Measurements from ENCODE around the gene TRPV5. TPM values are rescaled to one million over a fixed set of nuclear protein-coding genes. Genes with fewer than 3 reads are reported as not detected.

TRPV5 gene
- total and polyA plus RNA-seq, 7 experiments from 2014 or later: not detected

DNA sequence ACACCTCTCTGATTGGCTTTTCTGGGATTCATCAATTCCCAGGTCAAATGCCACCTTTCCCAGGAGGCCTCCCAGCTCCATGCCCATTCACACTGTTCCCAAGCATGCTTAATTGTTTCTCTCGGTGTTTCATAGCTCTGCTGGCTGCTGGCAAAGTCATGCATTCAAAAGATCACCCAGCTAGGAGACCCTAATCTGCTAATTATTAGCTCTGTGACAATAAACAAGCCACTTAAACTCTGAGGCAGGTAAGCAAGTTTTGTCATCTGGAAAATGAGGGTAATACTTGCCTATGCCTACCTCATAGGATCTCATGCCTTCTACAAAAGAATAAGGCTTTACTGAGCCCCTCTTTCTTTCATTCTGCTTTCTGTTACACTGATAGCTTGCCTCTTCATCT, 29.4 kb upstream of the TRPV5 start:
- no peak for ATAC-seq
- Mint-ChIP-seq H3K27me3 (peaks cover 21 to 43% (median 26%) of the 10 kb centered on the region in 5 donors), H3K9me3 (no peaks in the 10 kb centered on the region), H3K36me3 (no peaks in the 10 kb centered on the region), H3K27ac (no peak overlapping the region), H3K4me1 (peaks cover 0 to 2% (median 0%) of the 10 kb centered on the region in 7 donors), H3K4me3 (no peak overlapping the region)
- no peak overlapping the region for H3K4me3 ChIP-seq (ENCODE audit: low read length)
- no peaks in the 10 kb centered on the region for H3K4me1 ChIP-seq (ENCODE audit: control insufficient read depth in 2 of 2, insufficient read depth in 2 of 2, low read length in 2 of 2)
- no peak overlapping the region for H3K27ac ChIP-seq (ENCODE audit: low read depth, low read length)
- ChIA-PET CTCF (no interaction called here), POLR2A (no interaction called here)
- no peaks in the 10 kb centered on the region for H3K9me3 ChIP-seq (ENCODE audit: control insufficient read depth in 2 of 3, low read length in 3 of 3)
- H3K27me3 ChIP-seq (ENCODE audit: control insufficient read depth in 2 of 2, insufficient read depth in 2 of 2, low read length in 2 of 2): peaks cover 0 to 4% of the 10 kb centered on the region in 2 donors
- no peak for DNase-seq
- no peaks in the 10 kb centered on the region for H3K36me3 ChIP-seq (ENCODE audit: control insufficient read depth in 2 of 3, insufficient read depth in 3 of 3, low read length in 3 of 3)
- intact Hi-C loops (cut with micrococcal nuclease): no loop called here

DNA sequence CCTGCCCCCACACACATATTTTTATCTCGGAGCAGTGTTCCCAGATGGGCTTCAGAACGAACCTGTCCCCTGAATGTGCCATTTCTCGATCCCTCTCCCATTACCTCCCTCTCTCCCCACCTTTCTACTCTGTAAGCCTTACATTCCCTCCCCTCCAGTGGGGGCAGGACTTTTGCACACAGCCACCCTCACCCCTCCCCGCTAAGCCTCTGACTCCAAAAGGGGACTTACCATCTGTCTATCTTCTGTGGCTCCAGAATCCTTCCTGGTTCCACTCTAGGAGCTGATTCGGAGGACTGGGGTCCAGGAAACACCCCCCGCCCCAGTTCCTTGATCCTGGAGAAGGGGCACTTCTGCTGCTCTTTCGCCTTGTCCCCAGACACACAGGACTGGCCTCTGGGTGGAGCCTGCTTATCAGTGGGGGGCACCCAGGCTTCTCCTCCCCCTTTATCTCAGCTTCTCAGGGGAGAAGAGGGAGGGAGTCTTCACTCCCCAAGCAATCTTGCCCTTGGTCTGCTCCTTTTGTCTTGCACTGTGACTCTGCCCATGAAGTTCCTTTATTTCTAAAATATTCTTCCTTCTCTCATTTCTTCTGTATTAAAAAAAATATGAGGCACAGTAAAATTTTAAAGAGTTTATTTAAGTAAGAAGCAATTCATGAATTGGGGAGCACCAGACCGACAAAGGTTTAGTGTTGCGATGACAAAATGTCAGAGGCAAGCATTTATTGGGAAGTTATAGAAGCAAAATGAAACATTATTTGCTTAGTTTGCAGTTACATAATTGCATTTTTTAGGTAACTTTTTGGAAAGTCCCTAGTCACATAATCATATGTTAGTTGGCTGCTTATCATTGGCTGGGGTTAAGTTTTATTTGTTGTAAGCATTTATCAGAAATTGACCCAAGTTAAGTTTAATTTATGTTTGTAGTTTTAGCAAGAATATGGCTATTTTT, 28.7 kb upstream of the TRPV5 start, which contains the start of gene KEL:
KEL (minus strand) TSS at position 391 of the 954 bp plus-strand sequence; CDS start at position 234, 157 bp downstream.
- Mint-ChIP-seq H3K4me3 (no peak within 1 kb of the TSS), H3K27ac (no peak within 1 kb of the TSS), H3K4me1 (peaks cover 0 to 2% (median 0%) of the 10 kb centered on the region in 7 donors), H3K9me3 (peaks cover 0 to under 1% (median 0%) of the 10 kb centered on the region in 11 donors), H3K27me3 (peaks cover 20 to 37% (median 26%) of the 10 kb centered on the region in 5 donors), H3K36me3 (no peaks in the 10 kb centered on the region)
- ChIA-PET POLR2A (no interaction called here), CTCF (no interaction called here)
- no peak for DNase-seq
- no peaks in the 10 kb centered on the region for H3K36me3 ChIP-seq (ENCODE audit: control insufficient read depth in 2 of 3, insufficient read depth in 3 of 3, low read length in 3 of 3)
- H3K27me3 ChIP-seq (ENCODE audit: control insufficient read depth in 2 of 2, insufficient read depth in 2 of 2, low read length in 2 of 2): peaks cover 0 to 1% of the 10 kb centered on the region in 2 donors
- H3K9me3 ChIP-seq (ENCODE audit: control insufficient read depth in 2 of 3, low read length in 3 of 3): no peaks in the 10 kb centered on the region
- no peak within 1 kb of the TSS for H3K4me3 ChIP-seq (ENCODE audit: low read length)
- intact Hi-C loops (cut with micrococcal nuclease): no loop called here
- no peak for ATAC-seq
- H3K27ac ChIP-seq (ENCODE audit: low read depth, low read length): no peak within 1 kb of the TSS
- H3K4me1 ChIP-seq (ENCODE audit: control insufficient read depth in 2 of 2, insufficient read depth in 2 of 2, low read length in 2 of 2): no peaks in the 10 kb centered on the region

DNA sequence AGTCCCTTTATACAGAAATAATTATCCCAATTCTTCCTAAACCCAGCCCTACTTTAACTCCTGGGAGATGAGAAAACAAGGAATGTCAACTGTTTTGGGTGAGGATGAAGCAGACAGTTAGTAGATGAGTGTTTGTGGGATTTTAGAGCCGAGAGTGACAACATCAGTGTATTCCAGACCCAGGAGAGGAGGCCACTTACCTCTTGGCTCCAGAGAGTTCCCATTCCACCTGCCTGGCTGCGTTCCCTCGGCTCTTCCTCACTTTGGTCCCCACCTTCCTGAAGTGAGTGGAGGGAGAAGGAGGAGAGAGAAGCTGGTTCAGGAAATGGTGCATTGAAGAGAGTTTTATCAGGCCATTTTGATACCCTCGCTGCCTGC, 28.0 kb upstream of the TRPV5 start:
- no peaks in the 10 kb centered on the region for H3K36me3 ChIP-seq (ENCODE audit: control insufficient read depth in 2 of 3, insufficient read depth in 3 of 3, low read length in 3 of 3)
- CTCF ChIA-PET: no interaction called here
- Mint-ChIP-seq H3K27ac (no peak overlapping the region), H3K4me1 (peaks cover 0 to 2% (median 0%) of the 10 kb centered on the region in 7 donors), H3K4me3 (no peak overlapping the region), H3K9me3 (peaks cover 0 to 4% (median 1%) of the 10 kb centered on the region in 11 donors), H3K27me3 (peaks cover 14 to 33% (median 28%) of the 10 kb centered on the region in 5 donors), H3K36me3 (peaks cover 0 to 3% (median under 1%) of the 10 kb centered on the region in 5 donors)
- intact Hi-C loops (cut with micrococcal nuclease): no loop called here
- ATAC-seq (no peak), DNase-seq (no peak)
- no peaks in the 10 kb centered on the region for H3K9me3 ChIP-seq (ENCODE audit: control insufficient read depth in 2 of 3, low read length in 3 of 3)
- no peaks in the 10 kb centered on the region for H3K4me1 ChIP-seq (ENCODE audit: control insufficient read depth in 2 of 2, insufficient read depth in 2 of 2, low read length in 2 of 2)
- POLR2A ChIA-PET: no interaction called here
- H3K27ac ChIP-seq (ENCODE audit: low read depth, low read length): no peak overlapping the region
- no peak overlapping the region for H3K4me3 ChIP-seq (ENCODE audit: low read length)
- H3K27me3 ChIP-seq (ENCODE audit: control insufficient read depth in 2 of 2, insufficient read depth in 2 of 2, low read length in 2 of 2): no peaks in the 10 kb centered on the region

DNA sequence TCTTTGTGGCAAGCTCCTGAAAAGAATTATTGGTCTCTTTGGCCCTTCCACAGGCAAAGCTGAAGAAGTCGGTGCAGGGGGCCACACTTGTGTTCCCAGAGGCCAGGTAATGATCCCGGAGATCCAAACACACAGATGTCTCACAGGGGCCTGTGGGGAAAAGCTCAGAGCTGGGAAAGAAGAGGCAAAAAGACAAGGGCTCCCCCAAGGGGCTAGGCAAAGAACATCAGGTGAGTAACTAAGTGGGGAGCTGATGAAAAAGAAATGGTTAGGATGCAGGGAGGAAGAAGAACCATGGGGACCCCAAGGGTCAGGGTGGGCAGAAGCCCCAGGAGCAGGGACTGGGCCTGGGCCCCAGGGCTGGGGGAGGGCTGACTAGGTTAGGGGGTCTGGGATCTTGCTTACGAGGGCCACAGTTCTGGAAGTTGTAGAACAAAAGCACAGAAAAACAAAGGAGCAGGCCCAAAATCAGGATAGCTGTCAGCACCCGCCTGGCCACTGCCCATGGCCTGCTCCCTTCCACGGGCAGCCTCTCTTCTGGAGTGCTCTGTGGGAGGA, 27.5 kb upstream of the TRPV5 start:
- DNase-seq: no peak
- ChIA-PET POLR2A (no interaction called here), CTCF (no interaction called here)
- Histone ChIP-seq H3K4me1 (ENCODE audit: control insufficient read depth in 2 of 2, insufficient read depth in 2 of 2, low read length in 2 of 2) (no peaks in the 10 kb centered on the region), H3K36me3 (ENCODE audit: control insufficient read depth in 2 of 3, insufficient read depth in 3 of 3, low read length in 3 of 3) (no peaks in the 10 kb centered on the region), H3K4me3 (ENCODE audit: low read length) (no peak overlapping the region), H3K27me3 (ENCODE audit: control insufficient read depth in 2 of 2, insufficient read depth in 2 of 2, low read length in 2 of 2) (no peaks in the 10 kb centered on the region), H3K27ac (ENCODE audit: low read depth, low read length) (no peak overlapping the region), H3K9me3 (ENCODE audit: control insufficient read depth in 2 of 3, low read length in 3 of 3) (peaks cover 0 to 3% (median 0%) of the 10 kb centered on the region in 3 experiments)
- ATAC-seq: no peak
- no peak overlapping the region for H3K27ac Mint-ChIP-seq
- peaks cover 14 to 33% (median 30%) of the 10 kb centered on the region in 5 donors for H3K27me3 Mint-ChIP-seq
- intact Hi-C loops (cut with micrococcal nuclease): no loop called here
- peaks cover 0 to 9% (median 3%) of the 10 kb centered on the region in 5 donors for H3K36me3 Mint-ChIP-seq
- peaks cover 0 to 2% (median 0%) of the 10 kb centered on the region in 7 donors for H3K4me1 Mint-ChIP-seq
- H3K4me3 Mint-ChIP-seq: no peak overlapping the region
- peaks cover 2 to 10% (median 7%) of the 10 kb centered on the region in 11 donors for H3K9me3 Mint-ChIP-seq

DNA sequence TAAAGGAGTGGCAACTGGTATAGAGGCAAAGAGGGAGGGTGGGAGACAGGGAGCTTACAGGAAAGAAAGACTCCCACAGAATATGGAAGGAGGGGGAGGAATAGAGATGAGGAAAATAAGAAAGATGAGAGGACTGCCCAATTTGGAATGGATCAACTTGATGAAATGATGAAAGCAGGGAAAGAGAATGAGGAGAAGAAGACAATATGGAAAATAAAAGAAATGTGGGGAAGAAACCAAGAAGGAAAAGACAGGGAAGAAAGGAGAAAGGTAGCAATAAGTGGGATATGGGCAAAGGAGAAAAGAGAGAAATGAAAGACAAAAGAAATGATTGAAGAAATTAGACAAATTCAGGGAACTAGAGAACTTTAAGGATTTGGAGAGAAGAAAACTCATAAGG, 25.7 kb upstream of the TRPV5 start:
- Mint-ChIP-seq H3K27me3 (peaks cover 14 to 33% (median 25%) of the 10 kb centered on the region in 5 donors), H3K27ac (no peak overlapping the region), H3K9me3 (peaks cover 11 to 24% (median 15%) of the 10 kb centered on the region in 11 donors), H3K36me3 (peaks cover 3 to 15% (median 12%) of the 10 kb centered on the region in 5 donors), H3K4me1 (peaks cover 0 to 2% (median 0%) of the 10 kb centered on the region in 7 donors), H3K4me3 (no peak overlapping the region)
- intact Hi-C loops (cut with micrococcal nuclease): no loop called here
- Histone ChIP-seq H3K27me3 (ENCODE audit: control insufficient read depth in 2 of 2, insufficient read depth in 2 of 2, low read length in 2 of 2) (no peaks in the 10 kb centered on the region), H3K4me3 (ENCODE audit: low read length) (no peak overlapping the region), H3K36me3 (ENCODE audit: control insufficient read depth in 2 of 3, insufficient read depth in 3 of 3, low read length in 3 of 3) (no peaks in the 10 kb centered on the region), H3K4me1 (ENCODE audit: control insufficient read depth in 2 of 2, insufficient read depth in 2 of 2, low read length in 2 of 2) (no peaks in the 10 kb centered on the region), H3K27ac (ENCODE audit: low read depth, low read length) (no peak overlapping the region), H3K9me3 (ENCODE audit: control insufficient read depth in 2 of 3, low read length in 3 of 3) (peaks cover 0 to 16% (median 5%) of the 10 kb centered on the region in 3 experiments)
- POLR2A ChIA-PET: no interaction called here
- CTCF ChIA-PET: no interaction called here
- ATAC-seq (no peak), DNase-seq (no peak)

DNA sequence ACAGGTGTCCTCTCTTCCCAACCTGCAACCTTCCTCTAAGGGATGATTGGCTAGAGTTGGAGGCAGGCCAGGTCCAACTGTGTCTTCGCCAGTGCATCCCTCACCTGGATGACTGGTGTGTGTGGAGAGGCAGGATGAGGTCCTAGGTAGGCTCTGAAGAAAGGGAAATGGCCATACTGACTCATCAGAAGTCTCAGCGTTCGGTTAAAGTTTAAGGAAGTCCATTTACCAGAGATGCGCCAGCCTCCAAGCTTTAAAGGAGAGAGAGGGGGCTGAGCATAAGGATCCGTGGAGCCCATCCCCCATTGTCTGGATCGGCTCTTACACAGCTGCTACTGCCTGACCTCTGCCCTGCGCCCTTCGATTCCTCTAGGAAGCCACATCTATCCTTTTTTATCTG, 24.2 kb upstream of the TRPV5 start:
- intact Hi-C loops (cut with micrococcal nuclease): no loop called here
- Histone ChIP-seq H3K4me3 (ENCODE audit: low read length) (no peak overlapping the region), H3K9me3 (ENCODE audit: control insufficient read depth in 2 of 3, low read length in 3 of 3) (peaks cover 0 to 18% (median 5%) of the 10 kb centered on the region in 3 experiments), H3K27me3 (ENCODE audit: control insufficient read depth in 2 of 2, insufficient read depth in 2 of 2, low read length in 2 of 2) (no peaks in the 10 kb centered on the region), H3K4me1 (ENCODE audit: control insufficient read depth in 2 of 2, insufficient read depth in 2 of 2, low read length in 2 of 2) (no peaks in the 10 kb centered on the region), H3K36me3 (ENCODE audit: control insufficient read depth in 2 of 3, insufficient read depth in 3 of 3, low read length in 3 of 3) (no peaks in the 10 kb centered on the region), H3K27ac (ENCODE audit: low read depth, low read length) (no peak overlapping the region)
- Mint-ChIP-seq H3K36me3 (peaks cover 3 to 22% (median 13%) of the 10 kb centered on the region in 5 donors), H3K9me3 (peaks cover 11 to 36% (median 23%) of the 10 kb centered on the region in 11 donors), H3K4me3 (no peak overlapping the region), H3K27ac (no peak overlapping the region), H3K27me3 (peaks cover 14 to 29% (median 25%) of the 10 kb centered on the region in 5 donors), H3K4me1 (no peaks in the 10 kb centered on the region)
- ChIA-PET CTCF (no interaction called here), POLR2A (no interaction called here)
- DNase-seq (no peak), ATAC-seq (no peak)
